ENCODE measurements around the gene LAMA2.

DNA sequence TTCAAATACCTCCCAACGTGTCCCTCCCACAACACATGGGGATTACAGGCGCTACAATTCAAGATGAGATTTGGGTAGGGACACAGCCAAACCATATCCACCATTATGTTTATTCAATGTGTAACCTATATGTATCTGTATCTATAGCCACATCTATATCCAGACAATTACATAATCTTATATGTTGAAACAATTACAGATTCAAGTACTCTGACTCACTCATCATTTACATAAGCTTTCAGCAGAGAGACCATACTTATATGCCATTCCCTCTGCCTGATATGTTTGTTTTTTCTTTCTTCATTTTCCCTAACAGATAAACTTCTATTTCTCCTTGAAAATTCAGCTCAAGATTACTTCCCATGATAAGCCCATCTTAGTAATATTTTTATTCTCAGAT is 163.6 kb downstream of the LAMA2 start:
- TF ChIP-seq POLR2A (IDR thresholded peaks at IDR 0.05; ENCODE audit: borderline replicate concordance, extremely low read depth, insufficient read depth, insufficient read length) (no peak), CTCF (IDR thresholded peaks at IDR 0.05 in 2 of 3, conservative IDR thresholded peaks at IDR 0.05 in 1 of 3; ENCODE audit: borderline replicate concordance in 1 of 3, insufficient read depth in 1 of 3, low read depth in 2 of 3, low read length in 2 of 3) (no peak), ZFX (IDR thresholded peaks at IDR 0.05) (no peak), JUND (IDR thresholded peaks at IDR 0.05) (no peak), EZH2 (IDR thresholded peaks at IDR 0.05) (no peak), SP1 (IDR thresholded peaks at IDR 0.05; ENCODE audit: low read depth) (no peak), EGR1 (IDR thresholded peaks at IDR 0.05; ENCODE audit: low read depth) (no peak), SRF (IDR thresholded peaks at IDR 0.05; ENCODE audit: low read depth) (no peak), YY1 (IDR thresholded peaks at IDR 0.05; ENCODE audit: extremely low read depth, insufficient replicate concordance, low read depth, low read length) (no peak), POLR2AphosphoS5 (IDR thresholded peaks at IDR 0.05; ENCODE audit: low read depth, low read length) (no peak)
- TF ChIP-seq, protein P1, sequence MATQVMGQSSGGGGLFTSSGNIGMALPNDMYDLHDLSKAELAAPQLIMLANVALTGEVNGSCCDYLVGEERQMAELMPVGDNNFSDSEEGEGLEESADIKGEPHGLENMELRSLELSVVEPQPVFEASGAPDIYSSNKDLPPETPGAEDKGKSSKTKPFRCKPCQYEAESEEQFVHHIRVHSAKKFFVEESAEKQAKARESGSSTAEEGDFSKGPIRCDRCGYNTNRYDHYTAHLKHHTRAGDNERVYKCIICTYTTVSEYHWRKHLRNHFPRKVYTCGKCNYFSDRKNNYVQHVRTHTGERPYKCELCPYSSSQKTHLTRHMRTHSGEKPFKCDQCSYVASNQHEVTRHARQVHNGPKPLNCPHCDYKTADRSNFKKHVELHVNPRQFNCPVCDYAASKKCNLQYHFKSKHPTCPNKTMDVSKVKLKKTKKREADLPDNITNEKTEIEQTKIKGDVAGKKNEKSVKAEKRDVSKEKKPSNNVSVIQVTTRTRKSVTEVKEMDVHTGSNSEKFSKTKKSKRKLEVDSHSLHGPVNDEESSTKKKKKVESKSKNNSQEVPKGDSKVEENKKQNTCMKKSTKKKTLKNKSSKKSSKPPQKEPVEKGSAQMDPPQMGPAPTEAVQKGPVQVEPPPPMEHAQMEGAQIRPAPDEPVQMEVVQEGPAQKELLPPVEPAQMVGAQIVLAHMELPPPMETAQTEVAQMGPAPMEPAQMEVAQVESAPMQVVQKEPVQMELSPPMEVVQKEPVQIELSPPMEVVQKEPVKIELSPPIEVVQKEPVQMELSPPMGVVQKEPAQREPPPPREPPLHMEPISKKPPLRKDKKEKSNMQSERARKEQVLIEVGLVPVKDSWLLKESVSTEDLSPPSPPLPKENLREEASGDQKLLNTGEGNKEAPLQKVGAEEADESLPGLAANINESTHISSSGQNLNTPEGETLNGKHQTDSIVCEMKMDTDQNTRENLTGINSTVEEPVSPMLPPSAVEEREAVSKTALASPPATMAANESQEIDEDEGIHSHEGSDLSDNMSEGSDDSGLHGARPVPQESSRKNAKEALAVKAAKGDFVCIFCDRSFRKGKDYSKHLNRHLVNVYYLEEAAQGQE (IDR thresholded peaks at IDR 0.05; ENCODE audit: low read depth), result no peak
- TF ChIP-seq, protein P2, sequence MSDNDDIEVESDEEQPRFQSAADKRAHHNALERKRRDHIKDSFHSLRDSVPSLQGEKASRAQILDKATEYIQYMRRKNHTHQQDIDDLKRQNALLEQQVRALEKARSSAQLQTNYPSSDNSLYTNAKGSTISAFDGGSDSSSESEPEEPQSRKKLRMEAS (IDR thresholded peaks at IDR 0.05), result no peak
- TF ChIP-seq, protein P3, sequence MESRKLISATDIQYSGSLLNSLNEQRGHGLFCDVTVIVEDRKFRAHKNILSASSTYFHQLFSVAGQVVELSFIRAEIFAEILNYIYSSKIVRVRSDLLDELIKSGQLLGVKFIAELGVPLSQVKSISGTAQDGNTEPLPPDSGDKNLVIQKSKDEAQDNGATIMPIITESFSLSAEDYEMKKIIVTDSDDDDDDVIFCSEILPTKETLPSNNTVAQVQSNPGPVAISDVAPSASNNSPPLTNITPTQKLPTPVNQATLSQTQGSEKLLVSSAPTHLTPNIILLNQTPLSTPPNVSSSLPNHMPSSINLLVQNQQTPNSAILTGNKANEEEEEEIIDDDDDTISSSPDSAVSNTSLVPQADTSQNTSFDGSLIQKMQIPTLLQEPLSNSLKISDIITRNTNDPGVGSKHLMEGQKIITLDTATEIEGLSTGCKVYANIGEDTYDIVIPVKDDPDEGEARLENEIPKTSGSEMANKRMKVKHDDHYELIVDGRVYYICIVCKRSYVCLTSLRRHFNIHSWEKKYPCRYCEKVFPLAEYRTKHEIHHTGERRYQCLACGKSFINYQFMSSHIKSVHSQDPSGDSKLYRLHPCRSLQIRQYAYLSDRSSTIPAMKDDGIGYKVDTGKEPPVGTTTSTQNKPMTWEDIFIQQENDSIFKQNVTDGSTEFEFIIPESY (IDR thresholded peaks at IDR 0.05; ENCODE audit: extremely low read depth, insufficient replicate concordance, low read length), result no peak
